Kidney capillary endothelial cell (primary cell): ENCODE data around the gene SIK2.

Experiments
- DNase-seq: peaks from one replicate; pipeline ENCODE4 v3.0.0-alpha.2; 2018; ENCODE audit warnings: low spot score

Gene SIK2

GRCh38 chr11:111601979-111602864 is at the start of gene SIK2:
Gene SIK2, plus strand, starts transcription at chr11:111602449. Its CDS starts 115 bp downstream, at chr11:111602564.
- peak; percentile 92 for DNase-seq

- DNase-seq: no peak
These were observed 47.7 kb upstream of the SIK2 start for GRCh38 chr11:111554532-111554931.

- no peak for DNase-seq
These were observed 47.0 kb upstream of the SIK2 start for GRCh38 chr11:111555255-111555654.

GRCh38 chr11:111557425-111558111 is 44.7 kb upstream of the SIK2 start:
- no peak for DNase-seq

GRCh38 chr11:111559800-111560464 is 42.3 kb upstream of the SIK2 start:
- no peak for DNase-seq

- DNase-seq: no peak
These were observed 41.4 kb upstream of the SIK2 start for GRCh38 chr11:111560800-111561199.

- no peak for DNase-seq
These were observed 40.9 kb upstream of the SIK2 start for GRCh38 chr11:111561306-111561705.

GRCh38 chr11:111561791-111562325 is 40.4 kb upstream of the SIK2 start:
- no peak for DNase-seq

GRCh38 chr11:111562692-111563389 is 39.4 kb upstream of the SIK2 start:
- DNase-seq: no peak

- DNase-seq: peak; percentile 74
These were observed 37.0 kb upstream of the SIK2 start for GRCh38 chr11:111565114-111565720.

GRCh38 chr11:111566324-111566723 is 35.9 kb upstream of the SIK2 start:
- DNase-seq: no peak

GRCh38 chr11:111569476-111569875 is 32.8 kb upstream of the SIK2 start:
- no peak for DNase-seq

- DNase-seq: no peak
These were observed 31.5 kb upstream of the SIK2 start for GRCh38 chr11:111570796-111571195.

GRCh38 chr11:111571829-111572501 is 30.3 kb upstream of the SIK2 start:
- no peak for DNase-seq

- no peak for DNase-seq
These were observed 29.7 kb upstream of the SIK2 start for GRCh38 chr11:111572581-111572980.

GRCh38 chr11:111573821-111574249 is 28.4 kb upstream of the SIK2 start:
- DNase-seq: no peak

GRCh38 chr11:111574373-111575225 is 27.6 kb upstream of the SIK2 start:
- DNase-seq: no peak

- no peak for DNase-seq
These were observed 26.5 kb upstream of the SIK2 start for GRCh38 chr11:111575740-111576139.

- DNase-seq: no peak
These were observed 24.4 kb upstream of the SIK2 start for GRCh38 chr11:111577821-111578220.

GRCh38 chr11:111581341-111581740 is 20.9 kb upstream of the SIK2 start:
- DNase-seq: no peak
